Testis (tissue), 3 donors: ENCODE results near the gene CDH24. TPM values are rescaled to one million over a fixed set of nuclear protein-coding genes. Genes with fewer than 3 reads are reported as not detected.
A peak's percentile ranks its signal among the peaks of the same experiment; 100 is the strongest.

Source experiments
- DNase-seq: peaks from one replicate; pipeline ENCODE4 v3.0.0-alpha.2; 2019
- H3K27ac ChIP-seq, 2 donors: fragments of 200-600 bp; sonication (generic); one replicate each; pipeline ENCODE4 v1.5.1; 2019
- H3K27me3 ChIP-seq: fragments of 200-600 bp; sonication (generic); one replicate; pipeline ENCODE4 v1.5.1; 2019
- H3K36me3 ChIP-seq: fragments of 200-600 bp; sonication (generic); one replicate; pipeline ENCODE4 v1.5.1; 2017; ENCODE audit warnings: low read depth; ENCODE audit errors: missing control alignments
- H3K4me1 ChIP-seq: fragments of 200-600 bp; sonication (generic); one replicate; pipeline ENCODE4 v1.5.1; 2019
- H3K4me3 ChIP-seq, 2 donors: fragments of 200-600 bp; sonication (generic); one replicate each; pipeline ENCODE4 v1.5.1; 2017 to 2019
- H3K9me3 ChIP-seq: fragments of 200-600 bp; sonication (generic); one replicate; pipeline ENCODE4 v1.5.1; 2017
- POLR2A ChIP-seq: fragments of 450-650 bp; IDR thresholded peaks from one replicate; pipeline ENCODE4 v1.6.1; 2017; ENCODE audit warnings: antibody characterized with exemption, mild to moderate bottlenecking, moderate library complexity
- WGBS, 2 donors: methylation state at CpG; one replicate each; pipeline ENCODE4 v1.1.5; 2018; 5-methylcytosine and 5-hydroxymethylcytosine counted together
- intact Hi-C: fragments of 100-400 bp; cut with DNase I; formaldehyde crosslinking; loops from one replicate; pipeline ENCODE4 v1.15.1; 2023; ENCODE audit warnings: low total_unique reads
- polyA plus RNA-seq: library from polyadenylated mRNA; stranded (reverse); fragments of 350-450 nt; fragmentation: Illumina TruSeq; extraction: RNeasy Lipid Tissue Mini Kit (QIAGEN cat#74804); gene quantifications from one replicate; pipeline ENCODE4 v1.2.3, GENCODE V29; 2014; ENCODE audit warnings: low read depth, low replicate concordance; ENCODE audit not compliant: insufficient read depth
- total RNA-seq, 2 donors: library from RNA; depleted of rRNA; stranded (reverse); fragments of >200 nt; gene quantifications; one replicate each; pipeline ENCODE4 v1.2.3, GENCODE V29; 2016
- TF ChIP-seq, protein P1 (sequence below), 3 experiments: fragments of 450-650 bp in 2 of 3; fragments of 200-600 bp in 1 of 3; sonication (generic) in 1 of 3; IDR thresholded peaks; one replicate each; pipeline ENCODE4 v1.5.1; 2016 to 2019; ENCODE audit warnings: antibody characterized with exemption in 3 of 3, mild to moderate bottlenecking in 2 of 3, moderate library complexity in 1 of 3

The CDH24 gene
- total and polyA plus RNA-seq, 3 donors from 2014 or later = 3.9 to 10.2 (median 10.2) TPM

DNA sequence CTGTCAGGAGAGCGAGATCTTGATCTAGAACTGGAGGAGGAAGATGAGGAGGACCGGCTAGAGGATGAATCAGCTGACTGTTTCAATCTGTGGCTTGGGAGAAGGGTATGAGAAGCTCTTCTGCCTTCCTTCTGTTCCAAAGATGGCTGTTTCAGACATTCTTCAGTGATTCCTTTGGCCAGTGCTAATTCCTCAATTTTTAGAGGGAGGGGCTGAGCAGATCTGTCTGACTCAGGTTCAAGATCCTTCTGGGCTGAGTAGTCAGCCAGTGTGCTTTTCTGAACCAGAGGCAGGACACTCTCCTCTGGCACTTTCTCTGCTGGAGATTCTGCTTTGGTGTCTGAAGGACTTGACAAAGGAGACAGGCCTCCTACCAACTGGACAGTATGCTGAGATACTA lies 22.4 kb upstream of the CDH24 start:
- Histone ChIP-seq H3K4me3 (no peak overlapping the region), H3K4me1 (no peaks in the 10 kb centered on the region), H3K9me3 (no peaks in the 10 kb centered on the region), H3K27ac (peak overlapping the region in 1 of 2 donors; percentile 34), H3K36me3 (no peaks in the 10 kb centered on the region), H3K27me3 (no peaks in the 10 kb centered on the region)
- TF ChIP-seq POLR2A = no peak
- TF ChIP-seq, protein P1, sequence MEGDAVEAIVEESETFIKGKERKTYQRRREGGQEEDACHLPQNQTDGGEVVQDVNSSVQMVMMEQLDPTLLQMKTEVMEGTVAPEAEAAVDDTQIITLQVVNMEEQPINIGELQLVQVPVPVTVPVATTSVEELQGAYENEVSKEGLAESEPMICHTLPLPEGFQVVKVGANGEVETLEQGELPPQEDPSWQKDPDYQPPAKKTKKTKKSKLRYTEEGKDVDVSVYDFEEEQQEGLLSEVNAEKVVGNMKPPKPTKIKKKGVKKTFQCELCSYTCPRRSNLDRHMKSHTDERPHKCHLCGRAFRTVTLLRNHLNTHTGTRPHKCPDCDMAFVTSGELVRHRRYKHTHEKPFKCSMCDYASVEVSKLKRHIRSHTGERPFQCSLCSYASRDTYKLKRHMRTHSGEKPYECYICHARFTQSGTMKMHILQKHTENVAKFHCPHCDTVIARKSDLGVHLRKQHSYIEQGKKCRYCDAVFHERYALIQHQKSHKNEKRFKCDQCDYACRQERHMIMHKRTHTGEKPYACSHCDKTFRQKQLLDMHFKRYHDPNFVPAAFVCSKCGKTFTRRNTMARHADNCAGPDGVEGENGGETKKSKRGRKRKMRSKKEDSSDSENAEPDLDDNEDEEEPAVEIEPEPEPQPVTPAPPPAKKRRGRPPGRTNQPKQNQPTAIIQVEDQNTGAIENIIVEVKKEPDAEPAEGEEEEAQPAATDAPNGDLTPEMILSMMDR (IDR thresholded peaks at IDR 0.05) = no peak
- 79 to 88% methylated on average over 2 of the region's 2 CpGs for WGBS, 2 donors
- intact Hi-C loops = no loop called here
- DNase-seq = no peak

DNA sequence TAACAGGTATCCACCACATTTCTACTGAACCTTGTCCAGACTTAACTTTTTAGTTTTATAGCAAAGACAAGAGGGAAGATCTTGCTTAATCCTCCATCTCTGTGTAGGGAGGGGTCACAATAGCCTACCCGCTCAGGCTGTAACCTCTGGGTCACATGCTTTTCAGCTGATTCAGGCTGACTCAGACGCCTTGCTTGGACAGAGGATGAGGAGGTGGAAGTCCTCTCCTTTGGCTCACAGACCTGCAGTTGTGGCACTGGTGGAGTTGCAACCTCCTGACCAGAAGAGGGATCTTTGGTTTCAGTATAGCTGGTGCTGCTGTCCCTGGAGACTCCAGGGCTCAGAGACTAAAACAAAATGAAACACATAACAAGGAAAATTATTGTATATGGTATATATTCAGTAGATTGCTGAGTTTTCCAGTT lies 21.4 kb upstream of the CDH24 start:
- Histone ChIP-seq H3K36me3 (no peaks in the 10 kb centered on the region), H3K4me1 (no peaks in the 10 kb centered on the region), H3K9me3 (no peaks in the 10 kb centered on the region), H3K27me3 (no peaks in the 10 kb centered on the region), H3K27ac (peak overlapping the region in 1 of 2 donors; percentile 19), H3K4me3 (no peak overlapping the region)
- TF ChIP-seq, protein P1 (IDR thresholded peaks at IDR 0.05) = no peak
- no peak for TF ChIP-seq POLR2A
- DNase-seq = peak; percentile 66
- 49 to 55% methylated on average over 2 of the region's 2 CpGs for WGBS, 2 donors
- intact Hi-C loops = no loop called here

DNA sequence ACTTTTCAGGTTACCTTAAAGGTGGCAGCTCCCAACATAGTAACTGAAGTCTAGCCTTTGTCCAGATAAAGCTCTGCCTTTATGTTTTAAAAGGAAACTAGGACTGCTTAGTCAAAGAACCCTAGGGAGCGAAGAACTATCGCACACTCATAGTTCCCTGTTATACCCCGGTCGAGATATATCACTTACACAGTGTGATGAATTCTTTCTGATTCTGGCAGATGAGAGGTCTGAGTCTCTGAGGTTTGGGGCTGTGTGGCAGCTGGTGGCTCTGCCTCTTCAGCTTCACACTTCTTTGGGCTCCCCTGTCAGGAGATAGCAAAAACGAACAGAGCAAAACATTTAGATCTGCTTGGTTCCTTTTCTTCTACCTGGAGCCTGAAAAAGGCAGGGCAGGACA lies 20.6 kb upstream of the CDH24 start:
- intact Hi-C loops = no loop called here
- 85 to 89% methylated on average over 5 of the region's 5 CpGs for WGBS, 2 donors
- no peaks in the 10 kb centered on the region for H3K27me3 ChIP-seq

DNA sequence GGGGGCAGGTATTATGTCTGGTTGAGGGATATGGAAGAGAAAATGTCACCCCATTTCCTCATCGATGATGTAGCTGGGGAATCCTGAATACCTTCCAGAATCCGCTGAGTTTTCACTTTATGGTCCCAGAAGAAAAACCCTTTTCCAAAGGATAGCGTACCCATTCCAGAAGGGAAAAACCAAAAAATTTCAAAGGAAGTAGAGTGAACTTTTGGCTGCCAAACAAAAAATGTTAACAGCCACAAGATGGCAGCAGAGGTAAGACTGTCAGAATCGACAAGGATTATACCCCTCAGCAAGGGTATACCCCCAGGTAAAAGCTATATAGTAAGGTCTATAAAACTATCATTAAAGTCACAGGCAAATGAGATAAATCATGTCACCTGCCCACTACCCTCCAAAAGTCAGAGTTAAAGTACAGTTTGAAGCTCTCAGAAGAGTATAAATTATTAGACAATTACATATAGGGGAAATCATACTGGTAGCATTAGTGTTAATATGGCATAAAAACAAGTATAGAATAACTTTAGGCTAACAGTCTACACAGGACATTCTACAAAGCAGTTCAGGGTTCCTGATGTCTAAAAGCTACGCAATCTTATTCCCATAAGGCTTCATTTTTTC lies 19.6 kb upstream of the CDH24 start:
- DNase-seq = no peak

More for the DNA sequence above, 20.6 kb upstream of the CDH24 start:
- H3K4me1 ChIP-seq = no peaks in the 10 kb centered on the region
- H3K27ac ChIP-seq = peak overlapping the region in 1 of 2 donors; percentile 19
- DNase-seq = no peak
- TF ChIP-seq POLR2A = no peak
- TF ChIP-seq, protein P1 (IDR thresholded peaks at IDR 0.05) = no peak
- H3K4me3 ChIP-seq = no peak overlapping the region
- no peaks in the 10 kb centered on the region for H3K36me3 ChIP-seq
- H3K9me3 ChIP-seq = no peaks in the 10 kb centered on the region

More for the DNA sequence above, 19.6 kb upstream of the CDH24 start:
- Histone ChIP-seq H3K27me3 (no peaks in the 10 kb centered on the region), H3K27ac (no peak overlapping the region), H3K4me3 (no peak overlapping the region), H3K36me3 (no peaks in the 10 kb centered on the region), H3K4me1 (peaks cover 6% of the 10 kb centered on the region), H3K9me3 (no peaks in the 10 kb centered on the region)
- 62 to 72% methylated on average over 5 of the region's 5 CpGs for WGBS, 2 donors
- TF ChIP-seq POLR2A = no peak
- TF ChIP-seq, protein P1 (IDR thresholded peaks at IDR 0.05) = peak; percentile 40 to 57 (median 42)
- intact Hi-C loops = no loop called here
